ENCODE results near the gene GRN.

The GRN gene

DNA sequence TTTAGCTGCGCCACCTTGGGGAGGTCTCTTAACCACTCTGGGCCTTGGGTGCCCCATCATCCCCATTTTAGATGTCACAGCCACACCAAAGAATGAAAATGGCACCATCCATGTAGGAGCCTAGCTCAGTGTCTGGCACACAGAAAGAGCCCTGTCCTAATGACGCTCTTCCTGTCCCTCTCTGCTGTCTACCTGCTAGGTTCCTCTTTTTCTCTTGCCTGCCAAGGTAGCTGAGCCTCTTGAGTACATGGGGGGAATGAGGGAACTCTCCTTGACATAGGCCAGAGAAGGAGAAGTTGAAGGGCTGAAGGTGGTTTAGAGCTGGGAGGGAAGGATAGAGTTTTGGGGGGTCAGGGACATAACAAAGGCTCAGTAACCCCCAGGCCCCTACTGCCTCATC is 34.9 kb upstream of the GRN start:
- no peak overlapping the region for H3K9ac ChIP-seq (ENCODE audit: low read depth, low read length)
- H3K4me3 ChIP-seq (ENCODE audit: low read depth in 1 of 2, low read length in 2 of 2): no peak overlapping the region
- peaks cover 6% of the 10 kb centered on the region for H3K27me3 ChIP-seq (ENCODE audit: insufficient read depth, low read length, poor library complexity)
- ATAC-seq (ENCODE audit: insufficient read depth, low read depth) (no peak), DNase-seq (no peak)
- H3K79me2 ChIP-seq (ENCODE audit: insufficient read depth, low read length): no peaks in the 10 kb centered on the region
- H3K4me2 ChIP-seq (ENCODE audit: insufficient read depth, low read length): no peak overlapping the region
- peaks cover 8% of the 10 kb centered on the region for H4K20me1 ChIP-seq (ENCODE audit: insufficient read depth, low read length)
- H3K27ac ChIP-seq (ENCODE audit: low read length): no peak overlapping the region
- H3K9me3 ChIP-seq (ENCODE audit: insufficient read depth, low read length, severe bottlenecking): no peaks in the 10 kb centered on the region
- H3K4me1 ChIP-seq (ENCODE audit: insufficient read depth, low read length): peaks cover 19% of the 10 kb centered on the region
- no peak overlapping the region for H2AFZ ChIP-seq (ENCODE audit: low read depth, low read length)
- no peaks in the 10 kb centered on the region for H3K36me3 ChIP-seq (ENCODE audit: insufficient read depth, low read length)
- TF ChIP-seq, protein P1, sequence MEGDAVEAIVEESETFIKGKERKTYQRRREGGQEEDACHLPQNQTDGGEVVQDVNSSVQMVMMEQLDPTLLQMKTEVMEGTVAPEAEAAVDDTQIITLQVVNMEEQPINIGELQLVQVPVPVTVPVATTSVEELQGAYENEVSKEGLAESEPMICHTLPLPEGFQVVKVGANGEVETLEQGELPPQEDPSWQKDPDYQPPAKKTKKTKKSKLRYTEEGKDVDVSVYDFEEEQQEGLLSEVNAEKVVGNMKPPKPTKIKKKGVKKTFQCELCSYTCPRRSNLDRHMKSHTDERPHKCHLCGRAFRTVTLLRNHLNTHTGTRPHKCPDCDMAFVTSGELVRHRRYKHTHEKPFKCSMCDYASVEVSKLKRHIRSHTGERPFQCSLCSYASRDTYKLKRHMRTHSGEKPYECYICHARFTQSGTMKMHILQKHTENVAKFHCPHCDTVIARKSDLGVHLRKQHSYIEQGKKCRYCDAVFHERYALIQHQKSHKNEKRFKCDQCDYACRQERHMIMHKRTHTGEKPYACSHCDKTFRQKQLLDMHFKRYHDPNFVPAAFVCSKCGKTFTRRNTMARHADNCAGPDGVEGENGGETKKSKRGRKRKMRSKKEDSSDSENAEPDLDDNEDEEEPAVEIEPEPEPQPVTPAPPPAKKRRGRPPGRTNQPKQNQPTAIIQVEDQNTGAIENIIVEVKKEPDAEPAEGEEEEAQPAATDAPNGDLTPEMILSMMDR (IDR thresholded peaks at IDR 0.05; ENCODE audit: borderline replicate concordance, extremely low read depth, low read length, poor library complexity, severe bottlenecking): no peak

DNA sequence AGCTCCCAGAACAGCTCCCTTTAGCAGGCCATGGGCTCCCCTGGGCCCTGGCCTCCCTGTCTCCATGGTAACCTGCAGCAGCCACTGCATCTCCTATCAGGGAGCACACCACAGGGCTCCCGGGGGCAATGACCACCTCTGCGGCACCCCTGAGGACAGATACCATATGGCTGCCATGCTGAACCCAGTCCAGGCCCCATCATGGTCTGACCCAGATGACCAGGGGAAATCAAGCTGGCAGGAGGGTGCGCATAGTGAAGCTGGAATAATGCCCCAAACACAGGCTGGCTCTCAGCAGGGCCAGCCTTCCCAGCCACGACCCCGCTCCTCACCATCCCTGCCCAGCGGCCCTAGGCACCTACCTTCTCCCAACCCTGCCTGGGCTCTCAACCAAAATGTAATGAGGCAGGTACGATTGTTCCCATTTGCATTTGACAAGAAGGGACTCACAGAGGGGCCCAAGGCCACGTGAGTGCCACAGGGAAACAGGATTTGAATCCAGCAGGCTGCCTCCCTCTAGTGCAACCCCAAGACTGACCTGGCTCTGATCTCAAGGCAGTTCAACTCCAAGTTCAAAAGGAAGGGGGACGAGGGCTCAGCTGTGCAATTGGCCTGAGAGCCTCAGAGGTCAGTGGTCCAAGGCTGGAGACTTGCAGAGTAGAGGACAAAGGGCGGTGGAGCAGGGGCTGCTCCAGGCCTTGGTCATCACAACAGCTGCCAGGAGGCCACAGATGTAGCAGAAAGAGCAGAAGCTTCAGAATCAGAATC is 34.3 kb upstream of the GRN start:
- H4K20me1 ChIP-seq (ENCODE audit: insufficient read depth, low read length): peaks cover 8% of the 10 kb centered on the region
- no peak overlapping the region for H3K9ac ChIP-seq (ENCODE audit: low read depth, low read length)

DNA sequence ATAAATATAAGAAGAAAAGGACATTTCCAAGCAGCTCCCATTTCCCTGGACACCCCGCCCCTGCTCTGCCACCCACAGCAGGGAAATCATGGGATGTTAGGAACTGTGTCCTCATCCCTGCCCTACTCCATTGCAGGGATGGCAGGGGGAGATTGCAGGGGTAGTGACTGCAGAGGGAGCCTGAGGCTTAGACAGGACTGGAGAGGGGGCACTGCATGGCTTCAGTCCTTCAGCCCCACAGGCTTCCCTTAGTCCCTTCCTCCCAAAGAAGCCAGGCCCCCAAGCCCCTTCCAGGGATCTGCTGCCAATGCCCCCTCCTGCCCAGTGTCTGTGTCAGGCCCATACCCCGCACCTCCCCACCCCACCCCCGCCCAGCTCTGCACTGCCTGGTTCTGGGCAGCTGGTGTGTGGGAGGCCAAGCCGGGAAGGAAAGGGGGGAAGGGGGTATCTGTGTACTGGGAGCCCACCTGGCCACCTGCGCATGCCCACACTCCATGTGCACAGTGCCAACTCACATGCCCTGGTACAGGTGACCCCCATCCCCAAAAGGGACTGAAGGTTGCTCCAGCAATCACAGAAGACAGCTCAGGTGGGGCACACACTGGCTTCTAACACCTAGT is 33.4 kb upstream of the GRN start:
- Histone ChIP-seq H3K9me3 (ENCODE audit: insufficient read depth, low read length, severe bottlenecking) (no peaks in the 10 kb centered on the region), H3K4me3 (ENCODE audit: low read depth in 1 of 2, low read length in 2 of 2) (no peak overlapping the region), H3K4me2 (ENCODE audit: insufficient read depth, low read length) (no peak overlapping the region), H3K27me3 (ENCODE audit: insufficient read depth, low read length, poor library complexity) (peaks cover 17% of the 10 kb centered on the region), H3K36me3 (ENCODE audit: insufficient read depth, low read length) (no peaks in the 10 kb centered on the region), H2AFZ (ENCODE audit: low read depth, low read length) (no peak overlapping the region), H3K79me2 (ENCODE audit: insufficient read depth, low read length) (no peaks in the 10 kb centered on the region), H3K27ac (ENCODE audit: low read length) (no peak overlapping the region), H4K20me1 (ENCODE audit: insufficient read depth, low read length) (peaks cover 8% of the 10 kb centered on the region), H3K9ac (ENCODE audit: low read depth, low read length) (no peak overlapping the region), H3K4me1 (ENCODE audit: insufficient read depth, low read length) (peaks cover 19% of the 10 kb centered on the region)
- ATAC-seq (ENCODE audit: insufficient read depth, low read depth): no peak
- no peak for DNase-seq
- TF ChIP-seq, protein P1 (IDR thresholded peaks at IDR 0.05; ENCODE audit: borderline replicate concordance, extremely low read depth, low read length, poor library complexity, severe bottlenecking): no peak

More for the DNA sequence above, 34.3 kb upstream of the GRN start:
- no peak overlapping the region for H3K27ac ChIP-seq (ENCODE audit: low read length)
- ATAC-seq (ENCODE audit: insufficient read depth, low read depth): no peak
- no peaks in the 10 kb centered on the region for H3K79me2 ChIP-seq (ENCODE audit: insufficient read depth, low read length)
- TF ChIP-seq, protein P1 (IDR thresholded peaks at IDR 0.05; ENCODE audit: borderline replicate concordance, extremely low read depth, low read length, poor library complexity, severe bottlenecking): no peak
- no peak for TF ChIP-seq EZH2 (IDR thresholded peaks at IDR 0.05; ENCODE audit: borderline replicate concordance, low read depth, low read length, severe bottlenecking)
- H2AFZ ChIP-seq (ENCODE audit: low read depth, low read length): no peak overlapping the region
- H3K4me3 ChIP-seq (ENCODE audit: low read depth in 1 of 2, low read length in 2 of 2): no peak overlapping the region
- no peak overlapping the region for H3K4me2 ChIP-seq (ENCODE audit: insufficient read depth, low read length)
- H3K4me1 ChIP-seq (ENCODE audit: insufficient read depth, low read length): peaks cover 19% of the 10 kb centered on the region
- H3K27me3 ChIP-seq (ENCODE audit: insufficient read depth, low read length, poor library complexity): peaks cover 11% of the 10 kb centered on the region
- DNase-seq: no peak
- H3K36me3 ChIP-seq (ENCODE audit: insufficient read depth, low read length): no peaks in the 10 kb centered on the region
- H3K9me3 ChIP-seq (ENCODE audit: insufficient read depth, low read length, severe bottlenecking): no peaks in the 10 kb centered on the region
